IMR-90 (cell line): ENCODE data around the gene MIPEP. TPM values are rescaled to one million over a fixed set of nuclear protein-coding genes. Genes with fewer than 3 reads are reported as not detected.
A peak's percentile ranks its signal among the peaks of the same experiment; 100 is the strongest.

Source experiments
- ATAC-seq: fragments of 200-7000 bp; cut with Tn5 transposase; 2 replicates; pipeline ENCODE4 v1.9.1; 2020; ENCODE audit warnings: low read depth, mild to moderate bottlenecking, moderate library complexity
- BruUV-seq: library from RNA; stranded (reverse); fragments of 400-500 nt; replicated peaks from 2 replicates; lab custom pipeline; 2021; lab: Mats Ljungman, UMichigan
- CTCF ChIA-PET: fragments of 300-600 bp; formaldehyde crosslinking; extraction: SDS; loops from one replicate; lab custom pipeline; 2021; ENCODE audit warnings: antibody characterized with exemption; lab: Yijun Ruan, JAX
- POLR2A ChIA-PET: fragments of 300-600 bp; sonication (Branson Sonifier 250); formaldehyde crosslinking; loops from one replicate; lab custom pipeline; 2022; ENCODE audit warnings: antibody characterized with exemption; ENCODE audit not compliant: unreplicated experiment; lab: Charles Lee
- DNase-seq: peaks from one replicate; pipeline ENCODE4 v3.0.0; 2013
- H2AFZ ChIP-seq: replicated peaks from 2 replicates; pipeline ENCODE3; 2013; ENCODE audit warnings: low read length, mild to moderate bottlenecking; ENCODE audit not compliant: poor library complexity
- H2AK5ac ChIP-seq: 2 replicates; pipeline ENCODE4 v1.6.1; 2013; ENCODE audit warnings: low read depth, low read length, inconsistent platforms
- H2AK9ac ChIP-seq: replicated peaks from 2 replicates; pipeline ENCODE3; 2013; ENCODE audit warnings: mild to moderate bottlenecking, low read depth, low read length, moderate library complexity; ENCODE audit not compliant: poor library complexity
- H2BK120ac ChIP-seq: 2 replicates; pipeline ENCODE4 v1.6.1; 2013; ENCODE audit warnings: low read depth, low read length, inconsistent platforms
- H2BK15ac ChIP-seq: 3 replicates; pipeline ENCODE4 v1.6.1; 2013; ENCODE audit warnings: low read depth, low read length, inconsistent platforms
- H2BK20ac ChIP-seq: 2 replicates; pipeline ENCODE4 v1.6.1; 2013; ENCODE audit warnings: low read depth, mild to moderate bottlenecking, inconsistent platforms, low read length, moderate library complexity
- H2BK5ac ChIP-seq: 2 replicates; pipeline ENCODE4 v1.6.1; 2013; ENCODE audit warnings: mild to moderate bottlenecking, low read depth, low read length, inconsistent platforms; ENCODE audit not compliant: poor library complexity, severe bottlenecking
- H3K14ac ChIP-seq: replicated peaks from 2 replicates; pipeline ENCODE4 v1.6.1; 2013; ENCODE audit warnings: low read depth, low read length, inconsistent platforms
- H3K18ac ChIP-seq: 2 replicates; pipeline ENCODE4 v1.6.1; 2013; ENCODE audit warnings: low read depth, low read length, control low read depth
- H3K23ac ChIP-seq: 2 replicates; pipeline ENCODE4 v1.6.1; 2013; ENCODE audit warnings: low read depth, low read length, inconsistent platforms
- H3K27ac ChIP-seq: 2 replicates; pipeline ENCODE4 v1.5.1; 2013; ENCODE audit warnings: mild to moderate bottlenecking, control low read depth, low read length; ENCODE audit not compliant: insufficient read depth
- H3K27me3 ChIP-seq: 2 replicates; pipeline ENCODE4 v1.6.1; 2013; ENCODE audit warnings: low read length; ENCODE audit not compliant: control insufficient read depth, insufficient read depth
- H3K36me3 ChIP-seq: 2 replicates; pipeline ENCODE4 v1.6.1; 2013; ENCODE audit warnings: low read length, mixed read lengths; ENCODE audit not compliant: control insufficient read depth, insufficient read depth
- H3K4ac ChIP-seq: 2 replicates; pipeline ENCODE4 v1.6.1; 2013; ENCODE audit warnings: low read depth, low read length, inconsistent platforms
- H3K4me1 ChIP-seq: 2 replicates; pipeline ENCODE4 v1.6.1; 2013; ENCODE audit warnings: low read length, mixed read lengths; ENCODE audit not compliant: control insufficient read depth, insufficient read depth
- H3K4me2 ChIP-seq: 2 replicates; pipeline ENCODE4 v1.6.1; 2013; ENCODE audit warnings: low read depth, mild to moderate bottlenecking, control low read depth, low read length, moderate library complexity
- H3K4me3 ChIP-seq: 2 replicates; pipeline ENCODE4 v1.5.1; 2013; ENCODE audit warnings: low read depth, mild to moderate bottlenecking, control low read depth, low read length, moderate library complexity; ENCODE audit not compliant: insufficient read depth
- H3K56ac ChIP-seq: 2 replicates; pipeline ENCODE4 v1.6.1; 2013; ENCODE audit warnings: low read length, inconsistent platforms; ENCODE audit not compliant: insufficient read depth; ENCODE audit errors: extremely low read depth
- H3K79me1 ChIP-seq, 2 experiments: 2 replicates each; pipeline ENCODE4 v1.6.1; 2013; ENCODE audit warnings: low read length in 2 of 2, inconsistent platforms in 1 of 2, low read depth in 1 of 2
- H3K9ac ChIP-seq: 2 replicates; pipeline ENCODE4 v1.6.1; 2013; ENCODE audit warnings: low read depth, low read length, control low read depth
- H3K9me1 ChIP-seq: 2 replicates; pipeline ENCODE4 v1.6.1; 2013; ENCODE audit warnings: low read length, inconsistent platforms; ENCODE audit not compliant: insufficient read depth
- H3K9me3 ChIP-seq: 2 replicates; pipeline ENCODE4 v1.6.1; 2013; ENCODE audit warnings: low read length; ENCODE audit not compliant: control insufficient read depth, insufficient read depth
- H4K20me1 ChIP-seq: 2 replicates; pipeline ENCODE4 v1.6.1; 2013; ENCODE audit warnings: low read length, inconsistent platforms; ENCODE audit not compliant: insufficient read depth
- H4K5ac ChIP-seq: 2 replicates; pipeline ENCODE4 v1.6.1; 2013; ENCODE audit warnings: mild to moderate bottlenecking, low read depth, low read length, control low read depth
- H4K8ac ChIP-seq, 2 experiments: 2 replicates each; pipeline ENCODE4 v1.6.1; 2013; ENCODE audit warnings: low read depth in 2 of 2, low read length in 2 of 2, control low read depth in 1 of 2, inconsistent platforms in 1 of 2
- H4K91ac ChIP-seq: 2 replicates; pipeline ENCODE4 v1.6.1; 2013; ENCODE audit warnings: low read depth, low read length, inconsistent platforms; ENCODE audit not compliant: insufficient read depth
- BHLHE40 ChIP-seq: fragments of 150-350 bp; IDR thresholded peaks from 2 replicates; pipeline ENCODE4 v1.6.1; 2016; ENCODE audit warnings: mild to moderate bottlenecking, low read depth, low read length
- CEBPB ChIP-seq: IDR thresholded peaks from 2 replicates; pipeline ENCODE4 v1.6.1; 2012; ENCODE audit warnings: low read depth, low read length, improper control_type of control experiment
- CHD1 ChIP-seq: IDR thresholded peaks from 2 replicates; pipeline ENCODE4 v1.6.1; 2012; ENCODE audit warnings: low read depth, low read length, improper control_type of control experiment
- CTCF ChIP-seq: conservative IDR thresholded peaks from 2 replicates; pipeline ENCODE4 v1.5.1; 2012; ENCODE audit warnings: mild to moderate bottlenecking, low read depth, low read length, improper control_type of control experiment
- FOS ChIP-seq: fragments of 150-350 bp; IDR thresholded peaks from 2 replicates; pipeline ENCODE4 v1.6.1; 2016; ENCODE audit warnings: low read depth, low read length
- MAFK ChIP-seq: IDR thresholded peaks from 2 replicates; pipeline ENCODE4 v1.6.1; 2012; ENCODE audit warnings: low read depth, low read length, improper control_type of control experiment
- MAZ ChIP-seq: IDR thresholded peaks from 2 replicates; pipeline ENCODE4 v1.6.1; 2012; ENCODE audit warnings: low read depth, mild to moderate bottlenecking, low read length, improper control_type of control experiment, moderate library complexity, borderline replicate concordance
- MXI1 ChIP-seq: IDR thresholded peaks from 2 replicates; pipeline ENCODE4 v1.6.1; 2012; ENCODE audit warnings: low read depth, mild to moderate bottlenecking, low read length, moderate library complexity, borderline replicate concordance
- NFE2L2 ChIP-seq: fragments of 150-350 bp; IDR thresholded peaks from 2 replicates; pipeline ENCODE4 v1.6.1; 2016; ENCODE audit warnings: low read depth, mild to moderate bottlenecking, low read length
- POLR2A ChIP-seq: IDR thresholded peaks from 2 replicates; pipeline ENCODE4 v1.6.1; 2012; ENCODE audit warnings: mild to moderate bottlenecking, low read depth, low read length
- RAD21 ChIP-seq: IDR thresholded peaks from 2 replicates; pipeline ENCODE4 v1.6.1; 2012; ENCODE audit warnings: low read length, improper control_type of control experiment
- RCOR1 ChIP-seq: IDR thresholded peaks from 2 replicates; pipeline ENCODE4 v1.6.1; 2012; ENCODE audit warnings: mild to moderate bottlenecking, low read length, improper control_type of control experiment; ENCODE audit not compliant: insufficient replicate concordance
- RFX5 ChIP-seq: IDR thresholded peaks from 2 replicates; pipeline ENCODE4 v1.8.0; 2012; ENCODE audit warnings: low read depth, mild to moderate bottlenecking, low read length, moderate library complexity
- SMC3 ChIP-seq: fragments of 150-350 bp; IDR thresholded peaks from 2 replicates; pipeline ENCODE4 v1.6.1; 2016; ENCODE audit warnings: low read depth, mild to moderate bottlenecking, antibody characterized with exemption, low read length, moderate library complexity
- USF2 ChIP-seq: fragments of 150-350 bp; IDR thresholded peaks from 2 replicates; pipeline ENCODE4 v1.6.1; 2017; ENCODE audit warnings: mild to moderate bottlenecking, antibody characterized with exemption, low read length, low read depth
- WGBS, 2 experiments: methylation state at CpG; one replicate each; pipeline versions ENCODE4 v1.1.5 to v1.1.7; 2013; ENCODE audit warnings: missing lambda C conversion rate in 2 of 2; ENCODE audit not compliant: insufficient read length in 1 of 2; ENCODE audit errors: extremely low coverage in 2 of 2; 5-methylcytosine and 5-hydroxymethylcytosine counted together
- dilution Hi-C: fragments of 300-500 bp; cut with HindIII; formaldehyde crosslinking; loops from one replicate; pipeline ENCODE4 v1.14.3; 2018; ENCODE audit warnings: low sequenced_read_pairs; ENCODE audit not compliant: unreplicated experiment
- in situ Hi-C: fragments of 300-500 bp; cut with MboI; formaldehyde crosslinking; loops from 3 replicates; pipeline ENCODE4 v1.14.3; 2019; ENCODE audit warnings: low sequenced_read_pairs, inconsistent platforms, mixed read lengths
- intact Hi-C: fragments of 100-400 bp; cut with micrococcal nuclease; formaldehyde crosslinking; loops from 2 replicates; pipeline ENCODE4 v1.10.0; 2022
- polyA plus RNA-seq, 3 experiments: library from polyadenylated mRNA; depleted of rRNA; stranded (reverse); fragments of >200 nt; gene quantifications; 2 replicates each; pipeline ENCODE4 v1.2.3, GENCODE V29; 2012; ENCODE audit warnings: low replicate concordance in 1 of 3
- total RNA-seq: library from RNA; depleted of rRNA; stranded (reverse); fragments of >200 nt; gene quantifications from 2 replicates; pipeline ENCODE4 v1.2.3, GENCODE V29; 2012
- TF ChIP-seq, protein P1 (sequence below): fragments of 150-350 bp; IDR thresholded peaks from 2 replicates; pipeline ENCODE4 v1.6.1; 2016; ENCODE audit warnings: low read depth, mild to moderate bottlenecking, low read length, moderate library complexity, borderline replicate concordance

MIPEP gene
- total and polyA plus RNA-seq, 2 of the 4 experiments (the other 2 are of a cell fraction), result 15.0 to 21.5 TPM

DNA sequence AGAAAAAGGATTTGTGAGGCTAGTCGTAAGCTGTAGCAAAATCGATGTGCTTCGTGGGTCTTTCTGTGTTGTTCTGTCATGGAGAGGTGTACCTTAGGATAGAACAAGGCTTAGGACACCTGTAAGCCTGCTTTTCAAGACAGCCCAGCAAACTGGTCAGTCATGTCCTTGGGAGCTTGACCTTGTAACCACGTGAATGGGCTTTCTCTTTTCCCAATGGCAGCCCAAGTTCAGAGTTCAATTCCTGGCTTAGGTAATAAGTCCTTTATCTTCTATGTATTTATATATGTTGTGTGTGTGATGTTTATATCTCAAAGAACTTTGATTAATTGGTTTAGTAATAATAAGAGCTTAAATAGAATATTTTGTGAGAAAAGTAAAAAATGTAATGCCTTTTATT lies 206.1 kb downstream of the MIPEP start:
- Histone ChIP-seq H4K20me1 (no peaks in the 10 kb centered on the region), H3K18ac (no peak overlapping the region), H3K23ac (no peak overlapping the region), H3K4me1 (peaks cover 29% of the 10 kb centered on the region), H3K27ac (no peak overlapping the region), H2AFZ (no peak overlapping the region), H4K5ac (no peak overlapping the region; the same call in 1 of the 2 replicates), H2BK5ac (no peak overlapping the region), H3K9me3 (no peaks in the 10 kb centered on the region), H2BK120ac (no peak overlapping the region; the same call in 1 of the 2 replicates), H3K36me3 (no peaks in the 10 kb centered on the region), H3K9me1 (peaks cover 6% of the 10 kb centered on the region; the same call in 1 of the 2 replicates), H3K14ac (no peak overlapping the region), H3K56ac (no peak overlapping the region), H3K79me1 (no peaks in the 10 kb centered on the region), H2AK9ac (no peak overlapping the region), H2BK20ac (no peak overlapping the region), H2AK5ac (peak overlapping the region; percentile 45; the same call in 1 of the 2 replicates), H3K9ac (no peak overlapping the region), H4K91ac (0 out of 2 replicates have a peak overlapping the region, but pooled peaks have one; percentile 45), H3K4me3 (no peak overlapping the region), H4K8ac (no peak overlapping the region), H3K27me3 (no peaks in the 10 kb centered on the region), H2BK15ac (peak overlapping the region; percentile 52; the same call in 1 of the 3 replicates), H3K4me2 (no peak overlapping the region), H3K4ac (peak overlapping the region; percentile 54; the same call in 1 of the 2 replicates)
- no TSS peak for BruUV-seq
- ChIA-PET CTCF (interaction anchor here (1.6 kb wide), 2 partner anchors 18 to 25 kb away, joined by 3 read pairs; no protein-coding TSS in a partner anchor), POLR2A (no interaction called here)
- 67% methylated on average over 3 of the region's 4 CpGs; no CpG with 5 or more reads in 1 of the 2 experiments for WGBS, 2 experiments
- dilution Hi-C loops (no loop called here), intact Hi-C loops (loop anchor here (10.0 kb wide), 1 partner anchor 308 kb away; no protein-coding TSS in a partner anchor), in situ Hi-C loops (no loop called here)
- ATAC-seq, result no peak
- no peak for DNase-seq
- TF ChIP-seq CEBPB, result no peak
- no peak for TF ChIP-seq MAZ
- TF ChIP-seq MXI1, result no peak
- TF ChIP-seq USF2, result no peak
- TF ChIP-seq CHD1, result no peak
- no peak for TF ChIP-seq RFX5
- TF ChIP-seq RAD21, result no peak
- no peak for TF ChIP-seq FOS
- TF ChIP-seq POLR2A, result no peak
- no peak for TF ChIP-seq MAFK
- TF ChIP-seq NFE2L2, result no peak
- TF ChIP-seq CTCF, result no peak
- TF ChIP-seq, protein P1, sequence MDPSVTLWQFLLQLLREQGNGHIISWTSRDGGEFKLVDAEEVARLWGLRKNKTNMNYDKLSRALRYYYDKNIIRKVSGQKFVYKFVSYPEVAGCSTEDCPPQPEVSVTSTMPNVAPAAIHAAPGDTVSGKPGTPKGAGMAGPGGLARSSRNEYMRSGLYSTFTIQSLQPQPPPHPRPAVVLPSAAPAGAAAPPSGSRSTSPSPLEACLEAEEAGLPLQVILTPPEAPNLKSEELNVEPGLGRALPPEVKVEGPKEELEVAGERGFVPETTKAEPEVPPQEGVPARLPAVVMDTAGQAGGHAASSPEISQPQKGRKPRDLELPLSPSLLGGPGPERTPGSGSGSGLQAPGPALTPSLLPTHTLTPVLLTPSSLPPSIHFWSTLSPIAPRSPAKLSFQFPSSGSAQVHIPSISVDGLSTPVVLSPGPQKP, result no peak
- TF ChIP-seq RCOR1, result no peak
- no peak for TF ChIP-seq BHLHE40
- no peak for TF ChIP-seq SMC3
